LNCaP clone FGC (cell line): ENCODE data around the gene ARHGEF39.

Experiments used
- DNase-seq: peaks from one replicate; pipeline ENCODE4 v3.0.0-alpha.2; 2011; ENCODE audit warnings: low read depth
- H3K4me3 ChIP-seq: 2 replicates; pipeline ENCODE4 v1.5.1; 2011; ENCODE audit warnings: mild to moderate bottlenecking, low read depth, low read length, control low read depth
- TF ChIP-seq, protein P1 (sequence below): IDR thresholded peaks from 2 replicates; pipeline ENCODE4 v1.5.1; 2012; ENCODE audit warnings: mild to moderate bottlenecking; ENCODE audit not compliant: control insufficient read depth, insufficient read depth; ENCODE audit errors: extremely low read depth

ARHGEF39 gene

DNA sequence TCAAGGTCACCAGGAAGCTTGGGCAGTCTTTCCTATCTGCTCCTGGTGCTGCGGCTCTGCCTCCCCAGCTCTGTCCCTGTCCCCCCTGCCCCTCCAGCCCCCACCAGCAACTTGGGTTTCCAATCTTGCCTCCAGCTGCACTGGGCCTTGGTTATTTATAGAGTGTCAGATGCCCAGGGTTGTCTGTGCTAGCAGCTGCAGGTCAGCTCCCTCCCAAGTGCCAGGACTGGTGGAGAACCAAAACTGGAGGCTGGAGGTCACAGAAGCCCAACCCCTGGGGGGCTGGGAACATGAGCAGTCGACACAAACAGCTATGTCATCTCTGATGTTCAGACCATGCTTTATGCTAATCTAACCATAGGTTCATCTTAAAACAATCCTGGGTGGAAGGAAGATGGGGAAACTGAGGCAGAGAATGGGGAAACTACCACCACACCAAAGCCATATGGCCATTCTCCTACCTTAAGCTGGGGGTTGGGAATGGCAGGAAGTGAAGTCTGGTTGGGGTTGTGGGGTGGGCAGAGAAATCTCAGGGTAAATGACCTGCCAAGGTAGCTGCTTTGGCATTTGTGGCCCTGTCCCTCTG, 23.1 kb upstream of the ARHGEF39 start:
- TF ChIP-seq, protein P1, sequence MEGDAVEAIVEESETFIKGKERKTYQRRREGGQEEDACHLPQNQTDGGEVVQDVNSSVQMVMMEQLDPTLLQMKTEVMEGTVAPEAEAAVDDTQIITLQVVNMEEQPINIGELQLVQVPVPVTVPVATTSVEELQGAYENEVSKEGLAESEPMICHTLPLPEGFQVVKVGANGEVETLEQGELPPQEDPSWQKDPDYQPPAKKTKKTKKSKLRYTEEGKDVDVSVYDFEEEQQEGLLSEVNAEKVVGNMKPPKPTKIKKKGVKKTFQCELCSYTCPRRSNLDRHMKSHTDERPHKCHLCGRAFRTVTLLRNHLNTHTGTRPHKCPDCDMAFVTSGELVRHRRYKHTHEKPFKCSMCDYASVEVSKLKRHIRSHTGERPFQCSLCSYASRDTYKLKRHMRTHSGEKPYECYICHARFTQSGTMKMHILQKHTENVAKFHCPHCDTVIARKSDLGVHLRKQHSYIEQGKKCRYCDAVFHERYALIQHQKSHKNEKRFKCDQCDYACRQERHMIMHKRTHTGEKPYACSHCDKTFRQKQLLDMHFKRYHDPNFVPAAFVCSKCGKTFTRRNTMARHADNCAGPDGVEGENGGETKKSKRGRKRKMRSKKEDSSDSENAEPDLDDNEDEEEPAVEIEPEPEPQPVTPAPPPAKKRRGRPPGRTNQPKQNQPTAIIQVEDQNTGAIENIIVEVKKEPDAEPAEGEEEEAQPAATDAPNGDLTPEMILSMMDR = no peak
- DNase-seq = no peak
- no peak overlapping the region for H3K4me3 ChIP-seq

DNA sequence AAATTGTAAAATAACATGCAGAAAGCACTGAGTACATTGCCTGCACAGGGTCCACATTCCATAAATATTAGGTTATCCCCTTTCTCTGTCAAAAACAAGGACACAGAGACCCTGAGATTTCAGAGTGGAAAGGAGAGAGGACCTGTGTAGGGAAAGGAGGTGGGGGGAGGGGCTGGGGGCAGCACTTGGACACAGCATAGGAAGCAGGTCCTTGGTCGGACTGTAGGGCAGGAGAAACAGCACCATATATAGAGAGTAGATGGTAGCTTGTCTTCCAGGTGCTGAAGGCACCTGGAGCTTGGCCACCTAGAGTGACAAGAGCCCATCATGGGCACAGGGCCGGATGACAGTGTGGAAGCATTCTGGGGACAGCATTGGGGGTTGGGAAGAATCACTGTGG, 22.3 kb upstream of the ARHGEF39 start:
- H3K4me3 ChIP-seq = no peak overlapping the region

DNA sequence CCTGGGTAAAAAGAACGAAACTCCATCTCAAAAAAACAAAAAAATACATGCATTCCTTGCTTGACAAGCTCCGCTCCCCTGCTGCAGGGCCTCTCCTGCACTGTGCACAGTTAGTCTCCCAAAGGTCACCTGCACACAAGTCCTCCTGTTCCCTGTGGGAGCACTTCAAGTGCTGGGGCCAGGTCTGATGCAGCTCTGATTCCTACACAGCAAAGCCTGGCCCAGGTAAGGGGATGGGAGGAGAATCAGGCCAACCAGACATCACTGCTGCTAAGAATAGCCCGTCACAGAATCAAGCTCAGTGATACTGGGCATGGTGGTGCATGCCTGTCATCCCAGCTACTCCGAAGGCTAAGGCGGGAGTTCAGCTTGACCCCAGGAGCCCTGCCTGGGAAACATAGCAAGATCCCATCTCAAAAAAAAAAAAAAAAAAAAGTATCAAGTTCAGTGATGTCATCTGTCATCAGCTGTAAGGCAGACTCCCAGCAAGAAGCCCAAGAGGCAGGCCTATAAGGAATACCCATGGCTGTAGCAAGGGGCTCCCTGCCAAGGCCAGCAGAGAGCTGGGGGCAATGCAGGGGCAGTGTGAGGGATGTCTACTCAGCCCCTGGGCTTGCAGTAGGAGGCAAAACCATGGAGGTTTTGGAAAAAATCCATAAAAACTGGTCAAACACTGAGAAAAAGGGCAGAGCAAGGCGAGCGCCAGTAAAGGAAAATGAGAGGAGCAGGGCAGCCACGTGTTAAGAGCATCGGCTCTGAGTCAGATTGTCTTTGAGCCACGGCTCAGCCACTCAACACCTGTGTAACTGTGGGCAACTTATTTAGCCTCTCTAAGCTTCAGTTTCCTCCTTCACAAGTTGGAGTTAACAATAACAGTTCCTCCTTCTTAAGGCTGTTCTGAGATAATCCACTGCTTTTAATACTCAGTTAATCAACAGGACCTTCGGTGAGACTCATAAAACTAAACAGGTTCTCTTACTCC, 21.5 kb upstream of the ARHGEF39 start:
- no peak overlapping the region for H3K4me3 ChIP-seq
- TF ChIP-seq, protein P1 = no peak
- DNase-seq = no peak

More for the DNA sequence above, 22.3 kb upstream of the ARHGEF39 start:
- TF ChIP-seq, protein P1 = no peak
- no peak for DNase-seq

DNA sequence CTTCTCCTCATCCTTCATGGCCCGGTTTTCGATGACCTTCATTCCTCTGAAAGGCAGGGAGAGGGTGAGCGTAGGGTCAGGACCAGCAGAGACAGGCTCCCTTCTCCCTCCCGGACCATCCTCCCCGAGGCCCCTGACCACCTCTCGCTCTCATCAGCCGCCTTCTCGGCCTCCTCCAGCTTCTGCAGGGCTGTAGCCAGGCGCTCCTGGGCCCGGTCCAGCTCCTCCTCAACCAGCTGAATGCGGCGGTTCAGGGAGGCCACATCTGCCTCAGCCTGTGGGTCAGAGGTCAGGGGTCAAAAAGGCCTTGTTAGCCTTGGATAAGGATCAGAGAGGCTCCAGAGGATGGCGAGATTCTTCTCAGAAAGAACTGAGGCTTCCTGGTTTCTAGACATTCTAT, 20.5 kb upstream of the ARHGEF39 start:
- no peak for DNase-seq
- no peak overlapping the region for H3K4me3 ChIP-seq
- TF ChIP-seq, protein P1 = no peak

DNA sequence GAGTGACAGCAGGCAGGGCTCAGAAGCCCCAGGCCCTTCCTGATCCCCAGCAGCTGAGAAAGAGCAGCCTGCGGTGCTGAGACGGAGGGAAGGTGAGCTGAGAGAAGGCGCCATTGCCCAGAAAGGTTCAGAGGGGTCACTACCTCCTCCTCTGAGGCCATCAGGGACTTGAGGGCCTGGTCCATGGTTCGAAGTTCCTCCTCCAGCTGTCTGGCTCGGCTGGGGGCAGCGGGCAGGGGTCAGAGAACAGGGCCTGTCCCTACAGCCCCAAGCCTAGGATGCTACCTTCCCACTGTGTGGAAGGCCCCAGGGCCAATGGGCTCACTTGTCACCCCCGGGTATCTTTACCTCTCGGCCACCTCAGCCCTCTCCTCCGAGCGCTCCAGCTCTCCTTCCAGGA, 19.9 kb upstream of the ARHGEF39 start:
- TF ChIP-seq, protein P1 = no peak
- no peak overlapping the region for H3K4me3 ChIP-seq
- DNase-seq = no peak

DNA sequence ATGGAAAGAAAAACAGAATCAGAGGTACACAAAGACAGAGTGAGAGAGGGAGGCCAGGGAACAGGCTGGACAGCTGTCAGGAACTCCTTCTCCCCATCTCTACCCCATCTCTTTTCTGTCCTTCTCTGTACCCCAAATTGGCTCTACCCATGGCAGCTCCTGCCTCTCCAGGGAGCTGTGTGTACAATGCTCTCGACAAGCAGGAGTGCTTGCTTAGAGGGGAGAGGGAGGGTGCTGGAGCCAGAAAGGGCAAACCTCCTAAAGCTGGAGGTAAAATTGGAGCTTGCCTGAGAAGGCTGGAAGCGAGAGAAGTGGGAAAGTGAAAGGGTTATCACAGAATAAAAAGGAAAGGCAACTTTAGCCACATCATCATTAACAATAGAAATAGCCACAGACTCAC, 18.3 kb upstream of the ARHGEF39 start:
- no peak overlapping the region for H3K4me3 ChIP-seq
- TF ChIP-seq, protein P1 = no peak
- DNase-seq = no peak
